SW 1271 (cell line): ENCODE results near the gene HIVEP3.

ENCODE experiments used
- DNase-seq, 2 experiments: peaks; one replicate each; lab custom pipeline; 2025; lab: John Stamatoyannopoulos, UW

Gene HIVEP3

GRCh38 chr1:41733021-41733420 is 185.7 kb downstream of the HIVEP3 start:
- DNase-seq: no peak

GRCh38 chr1:41731516-41732030 is 187.1 kb downstream of the HIVEP3 start:
- DNase-seq: no peak

GRCh38 chr1:41730806-41731205 is 187.9 kb downstream of the HIVEP3 start:
- no peak for DNase-seq

GRCh38 chr1:41728403-41729202 is 190.1 kb downstream of the HIVEP3 start:
- no peak for DNase-seq

- no peak for DNase-seq
Observed at GRCh38 chr1:41727749-41728115, 191.0 kb downstream of the HIVEP3 start.

- no peak for DNase-seq
Observed at GRCh38 chr1:41726899-41727748, 191.6 kb downstream of the HIVEP3 start.

GRCh38 chr1:41726292-41726691 is 192.4 kb downstream of the HIVEP3 start:
- DNase-seq: no peak

- no peak for DNase-seq
Observed at GRCh38 chr1:41724926-41725325, 193.8 kb downstream of the HIVEP3 start.

GRCh38 chr1:41724248-41724647 is 194.5 kb downstream of the HIVEP3 start:
- DNase-seq: no peak

- DNase-seq: no peak
Observed at GRCh38 chr1:41723786-41724185, 194.9 kb downstream of the HIVEP3 start.

GRCh38 chr1:41722184-41722583 is 196.5 kb downstream of the HIVEP3 start:
- DNase-seq: no peak

GRCh38 chr1:41720861-41721410 is 197.8 kb downstream of the HIVEP3 start:
- DNase-seq: no peak

- DNase-seq: no peak
Observed at GRCh38 chr1:41719590-41719989, 199.1 kb downstream of the HIVEP3 start.

- no peak for DNase-seq
Observed at GRCh38 chr1:41719128-41719527, 199.6 kb downstream of the HIVEP3 start.

- no peak for DNase-seq
Observed at GRCh38 chr1:41718497-41718896, 200.2 kb downstream of the HIVEP3 start.

- no peak for DNase-seq
Observed at GRCh38 chr1:41716188-41717130, 202.3 kb downstream of the HIVEP3 start.

- no peak for DNase-seq
Observed at GRCh38 chr1:41715441-41716095, 203.2 kb downstream of the HIVEP3 start.

GRCh38 chr1:41714638-41715389 is 203.9 kb downstream of the HIVEP3 start:
- DNase-seq: no peak

GRCh38 chr1:41713557-41714327 is 205.0 kb downstream of the HIVEP3 start:
- DNase-seq: no peak
